Upper lobe of right lung (tissue), 1 donor: Measurements from ENCODE around the gene OR8A1. TPM values are rescaled to one million over a fixed set of nuclear protein-coding genes. Genes with fewer than 3 reads are reported as not detected.

Experiments
- ATAC-seq: fragments of 200-7000 bp; cut with Tn5 transposase; one replicate; pipeline ENCODE4 v1.9.1; 2020; ENCODE audit warnings: mild to moderate bottlenecking, moderate library complexity
- DNase-seq: peaks from one replicate; pipeline ENCODE4 v3.0.0-alpha.2; 2020
- H3K27ac ChIP-seq: fragments of 200-600 bp; one replicate; pipeline ENCODE4 v1.8.0; 2022
- H3K27me3 ChIP-seq: fragments of 200-600 bp; one replicate; pipeline ENCODE4 v1.8.0; 2022; ENCODE audit warnings: mild to moderate bottlenecking
- H3K36me3 ChIP-seq: fragments of 200-600 bp; one replicate; pipeline ENCODE4 v1.8.0; 2022
- H3K4me1 ChIP-seq: fragments of 200-600 bp; one replicate; pipeline ENCODE4 v1.8.0; 2022
- H3K4me3 ChIP-seq: fragments of 200-600 bp; one replicate; pipeline ENCODE4 v1.8.0; 2022; ENCODE audit warnings: mild to moderate bottlenecking
- H3K9me3 ChIP-seq: fragments of 200-600 bp; one replicate; pipeline ENCODE4 v1.8.0; 2022
- CTCF ChIP-seq: fragments of 200-600 bp; IDR thresholded peaks from one replicate; pipeline ENCODE4 v1.8.0; 2022; ENCODE audit warnings: antibody characterized with exemption
- intact Hi-C: fragments of 100-400 bp; cut with DNase I; formaldehyde crosslinking; loops from one replicate; pipeline ENCODE4 v1.11.0; 2022
- total RNA-seq: library from RNA; stranded (reverse); fragmentation: NEBNext Ultra II Directional; extraction: Animal tissue kit (Norgen Biotek cat#: 25700); gene quantifications from one replicate; pipeline ENCODE4 v1.2.1, GENCODE V29; 2021
- donor health status: DM: no; HTN: yes; CAD: no; lungs with severe emphysema.

The OR8A1 gene
- total RNA-seq, 1 donor from 2014 or later, result not detected

DNA sequence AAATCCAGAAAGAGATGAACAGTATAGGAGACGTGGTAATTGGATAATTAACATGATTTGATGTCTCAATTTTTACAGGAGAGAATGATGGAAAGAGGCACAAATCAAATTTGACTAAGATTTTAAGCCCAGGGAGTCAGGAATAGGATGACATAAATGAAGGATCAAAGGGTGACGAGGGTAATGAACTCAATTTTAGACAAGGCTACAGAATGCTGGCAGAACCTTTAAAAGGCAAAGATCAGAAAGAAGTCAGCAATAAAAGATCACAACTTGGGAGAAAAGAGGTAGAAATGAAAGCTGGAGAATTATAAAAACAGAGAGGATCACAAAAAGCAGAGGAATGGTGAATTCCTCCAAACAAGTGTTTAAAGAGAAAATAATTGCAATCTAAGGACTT is 13.0 kb upstream of the OR8A1 start:
- DNase-seq (no peak), ATAC-seq (no peak)
- H3K4me1 ChIP-seq, result no peaks in the 10 kb centered on the region
- no peak overlapping the region for H3K4me3 ChIP-seq
- H3K27ac ChIP-seq, result no peak overlapping the region
- intact Hi-C loops, result no loop called here
- TF ChIP-seq CTCF, result no peak
- H3K27me3 ChIP-seq, result no peaks in the 10 kb centered on the region
- H3K9me3 ChIP-seq, result no peaks in the 10 kb centered on the region
- no peaks in the 10 kb centered on the region for H3K36me3 ChIP-seq

GRCh38 chr11:124570160-124570559 is 363 bp downstream of the OR8A1 start:
- H3K27me3 ChIP-seq, result no peaks in the 10 kb centered on the region
- H3K4me3 ChIP-seq, result no peak overlapping the region
- no peak for TF ChIP-seq CTCF
- ATAC-seq (no peak), DNase-seq (no peak)
- no peaks in the 10 kb centered on the region for H3K36me3 ChIP-seq
- no peak overlapping the region for H3K27ac ChIP-seq
- no peaks in the 10 kb centered on the region for H3K9me3 ChIP-seq
- no peaks in the 10 kb centered on the region for H3K4me1 ChIP-seq
- intact Hi-C loops, result no loop called here

DNA sequence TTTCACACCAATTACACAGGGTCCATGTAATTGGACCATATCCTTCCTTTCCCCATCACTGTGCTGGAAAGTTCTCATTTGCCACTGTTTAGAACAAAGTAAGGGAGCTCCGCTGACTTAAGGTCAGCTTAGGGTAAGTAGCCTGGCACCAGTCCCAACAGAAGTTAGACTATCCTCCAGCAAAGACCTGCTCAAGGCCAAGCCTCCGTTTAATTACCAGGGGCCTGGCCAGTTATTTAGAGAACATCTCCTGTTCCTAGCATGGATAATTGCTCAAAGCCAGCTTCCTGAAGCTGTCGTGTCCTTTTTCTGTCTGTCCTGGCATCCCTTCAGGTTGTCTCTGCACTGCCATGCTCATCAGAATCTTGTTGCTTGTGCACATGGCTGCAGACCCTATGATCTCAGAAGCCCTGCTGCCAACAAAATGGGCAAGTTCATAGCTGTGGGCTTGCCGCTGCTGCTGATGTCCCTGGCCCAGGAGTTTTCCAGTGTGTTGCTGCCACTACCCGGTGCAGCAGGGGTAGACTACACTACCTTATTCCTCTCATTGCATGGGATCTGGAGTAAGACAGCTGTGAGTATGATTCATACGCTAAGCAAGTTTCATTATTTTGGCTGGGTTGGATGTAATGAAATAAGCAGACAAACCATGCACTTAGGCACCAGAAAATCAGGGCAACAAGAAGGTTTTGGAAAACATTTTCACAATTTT is 8.1 kb downstream of the OR8A1 start:
- no peaks in the 10 kb centered on the region for H3K27me3 ChIP-seq
- no peaks in the 10 kb centered on the region for H3K4me1 ChIP-seq
- no peaks in the 10 kb centered on the region for H3K36me3 ChIP-seq
- H3K4me3 ChIP-seq, result no peak overlapping the region
- no peaks in the 10 kb centered on the region for H3K9me3 ChIP-seq
- no peak overlapping the region for H3K27ac ChIP-seq
- no peak for TF ChIP-seq CTCF
- intact Hi-C loops, result no loop called here
- DNase-seq, result no peak
- no peak for ATAC-seq

DNA sequence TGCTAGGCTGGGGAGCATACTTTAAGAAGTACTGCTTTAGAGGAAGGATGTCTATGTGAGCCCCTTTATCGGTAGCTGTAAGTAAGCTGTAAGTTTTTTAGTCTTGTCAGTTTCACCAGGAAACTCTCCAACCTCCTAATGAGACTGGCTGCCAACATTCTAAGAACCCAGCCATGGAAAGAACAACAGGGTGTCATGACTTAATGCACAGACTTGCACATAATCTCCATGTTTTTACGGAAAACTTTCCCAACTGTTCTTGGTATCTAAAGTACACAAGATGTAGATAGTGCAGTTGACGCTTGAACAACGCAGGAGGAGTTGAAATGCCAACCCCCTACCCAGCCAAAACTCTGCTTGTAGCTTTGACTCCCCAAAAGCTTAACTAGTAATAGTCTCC is 9.0 kb downstream of the OR8A1 start:
- ATAC-seq, result no peak
- Histone ChIP-seq H3K27me3 (no peaks in the 10 kb centered on the region), H3K9me3 (no peaks in the 10 kb centered on the region), H3K27ac (no peak overlapping the region), H3K4me1 (no peaks in the 10 kb centered on the region), H3K4me3 (no peak overlapping the region), H3K36me3 (no peaks in the 10 kb centered on the region)
- intact Hi-C loops, result no loop called here
- TF ChIP-seq CTCF, result no peak
- DNase-seq, result no peak

- ATAC-seq, result peak; percentile 33
- Histone ChIP-seq H3K27ac (no peak overlapping the region), H3K4me3 (no peak overlapping the region), H3K36me3 (no peaks in the 10 kb centered on the region), H3K4me1 (no peaks in the 10 kb centered on the region), H3K27me3 (peaks cover 5% of the 10 kb centered on the region), H3K9me3 (no peaks in the 10 kb centered on the region)
- no peak for DNase-seq
- no peak for TF ChIP-seq CTCF
- intact Hi-C loops, result no loop called here
These were observed 12.0 kb downstream of the OR8A1 start for GRCh38 chr11:124581817-124582216.

DNA sequence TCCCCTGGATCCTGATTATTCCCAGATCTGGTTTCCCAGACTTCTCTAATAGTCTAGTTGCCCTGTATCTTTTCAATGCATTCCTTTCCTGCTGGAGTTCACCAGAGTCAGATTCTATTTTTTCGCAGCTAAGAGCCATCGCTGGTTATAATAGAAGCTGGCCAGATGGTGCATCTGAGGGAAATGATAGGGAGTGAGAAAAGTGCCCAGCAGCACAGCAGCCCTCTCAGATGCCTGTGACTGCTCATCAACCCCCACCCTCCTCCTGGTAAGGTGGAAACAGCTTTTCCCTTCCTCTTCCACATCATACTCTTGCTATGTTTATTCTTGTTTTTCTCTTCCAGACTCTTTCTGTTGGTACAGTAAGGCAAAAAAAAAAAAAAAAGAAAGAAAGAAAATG is 12.8 kb downstream of the OR8A1 start:
- Histone ChIP-seq H3K4me1 (no peaks in the 10 kb centered on the region), H3K27me3 (peaks cover 5% of the 10 kb centered on the region), H3K36me3 (no peaks in the 10 kb centered on the region), H3K9me3 (no peaks in the 10 kb centered on the region), H3K4me3 (no peak overlapping the region), H3K27ac (no peak overlapping the region)
- DNase-seq (no peak), ATAC-seq (no peak)
- intact Hi-C loops, result no loop called here
- TF ChIP-seq CTCF, result no peak
